GM13976 (cell line): Measurements from ENCODE around the gene MPHOSPH6.

ENCODE experiments used
- DNase-seq: peaks from one replicate; pipeline ENCODE4 v3.0.0; 2012; ENCODE audit warnings: low spot score
- in situ Hi-C: fragments of 300-500 bp; cut with MboI; formaldehyde crosslinking; loops from one replicate; pipeline ENCODE4 v1.12.0; 2022; ENCODE audit warnings: low sequenced_read_pairs, mixed read lengths, inconsistent platforms; ENCODE audit not compliant: unreplicated experiment
- TF ChIP-seq, protein P1 (sequence below): IDR thresholded peaks from 2 replicates; pipeline ENCODE4 v1.5.1; 2012; ENCODE audit warnings: borderline replicate concordance, mild to moderate bottlenecking; ENCODE audit not compliant: insufficient read depth; ENCODE audit errors: extremely low read depth, missing control alignments, control extremely low read depth

Gene MPHOSPH6

GRCh38 chr16:82185012-82185411, 15.0 kb upstream of the MPHOSPH6 start:
- DNase-seq, result no peak
- TF ChIP-seq, protein P1, sequence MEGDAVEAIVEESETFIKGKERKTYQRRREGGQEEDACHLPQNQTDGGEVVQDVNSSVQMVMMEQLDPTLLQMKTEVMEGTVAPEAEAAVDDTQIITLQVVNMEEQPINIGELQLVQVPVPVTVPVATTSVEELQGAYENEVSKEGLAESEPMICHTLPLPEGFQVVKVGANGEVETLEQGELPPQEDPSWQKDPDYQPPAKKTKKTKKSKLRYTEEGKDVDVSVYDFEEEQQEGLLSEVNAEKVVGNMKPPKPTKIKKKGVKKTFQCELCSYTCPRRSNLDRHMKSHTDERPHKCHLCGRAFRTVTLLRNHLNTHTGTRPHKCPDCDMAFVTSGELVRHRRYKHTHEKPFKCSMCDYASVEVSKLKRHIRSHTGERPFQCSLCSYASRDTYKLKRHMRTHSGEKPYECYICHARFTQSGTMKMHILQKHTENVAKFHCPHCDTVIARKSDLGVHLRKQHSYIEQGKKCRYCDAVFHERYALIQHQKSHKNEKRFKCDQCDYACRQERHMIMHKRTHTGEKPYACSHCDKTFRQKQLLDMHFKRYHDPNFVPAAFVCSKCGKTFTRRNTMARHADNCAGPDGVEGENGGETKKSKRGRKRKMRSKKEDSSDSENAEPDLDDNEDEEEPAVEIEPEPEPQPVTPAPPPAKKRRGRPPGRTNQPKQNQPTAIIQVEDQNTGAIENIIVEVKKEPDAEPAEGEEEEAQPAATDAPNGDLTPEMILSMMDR, result no peak
- in situ Hi-C loops, result no loop called here

GRCh38 chr16:82184213-82184612, 14.2 kb upstream of the MPHOSPH6 start:
- in situ Hi-C loops, result no loop called here
- TF ChIP-seq, protein P1, result no peak
- DNase-seq, result no peak

DNA sequence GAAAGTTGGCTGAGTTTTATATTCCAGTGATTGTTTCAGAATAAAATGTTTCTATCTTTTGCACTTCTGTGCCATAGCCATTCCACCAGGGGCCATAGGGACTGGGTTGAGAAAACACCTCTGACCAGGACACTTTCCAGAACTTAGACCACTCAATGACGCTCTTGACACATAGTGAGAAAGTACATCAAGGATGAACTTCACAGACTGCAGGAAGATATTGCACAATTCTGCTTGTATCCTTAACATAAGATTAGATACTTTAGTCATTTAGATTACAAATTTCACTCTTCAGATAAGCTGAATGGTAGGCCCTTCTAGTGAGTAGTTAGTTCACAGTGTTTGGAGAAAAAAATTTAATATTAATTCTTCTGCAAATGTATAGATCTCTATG, 13.0 kb upstream of the MPHOSPH6 start:
- TF ChIP-seq, protein P1, result no peak
- no peak for DNase-seq
- in situ Hi-C loops, result no loop called here

- TF ChIP-seq, protein P1, result no peak
- in situ Hi-C loops, result no loop called here
- no peak for DNase-seq
Measured at GRCh38 chr16:82182266-82183003, 12.4 kb upstream of the MPHOSPH6 start.

DNA sequence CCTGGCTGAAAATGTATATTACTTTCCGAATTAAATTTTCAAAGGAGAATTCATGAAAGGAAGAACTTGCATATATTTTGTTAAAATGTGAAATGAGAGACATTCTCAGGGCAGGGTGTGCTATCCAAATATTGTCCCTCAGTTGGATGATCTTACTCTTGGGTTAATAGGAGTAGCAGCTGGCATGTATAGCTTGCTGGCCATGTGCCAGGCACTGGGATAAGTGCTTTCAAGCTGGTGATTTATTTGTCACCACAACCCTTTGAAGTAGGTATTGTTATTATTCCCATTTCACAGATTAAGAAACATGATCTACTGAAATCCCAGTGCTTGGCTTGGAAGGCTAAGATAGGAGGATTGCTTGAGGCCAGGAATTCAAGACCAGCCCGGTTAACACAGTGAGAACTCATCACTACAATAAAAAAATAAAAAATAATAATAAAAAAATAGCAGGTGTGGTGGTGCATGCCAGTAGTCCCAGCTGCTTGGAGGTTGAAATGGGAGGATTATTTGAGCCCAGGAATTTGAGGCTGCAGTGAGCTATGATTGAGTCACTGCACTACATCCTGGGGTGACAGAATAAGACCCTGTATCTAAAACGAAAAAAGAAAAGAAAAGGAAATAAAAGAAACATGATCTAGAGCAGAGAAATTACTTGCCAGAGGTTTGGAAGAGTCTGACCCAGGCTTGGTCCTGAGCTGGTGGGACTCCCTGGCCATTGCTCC, 11.6 kb upstream of the MPHOSPH6 start:
- DNase-seq, result no peak
- in situ Hi-C loops, result no loop called here
- TF ChIP-seq, protein P1, result no peak

GRCh38 chr16:82178352-82178751, 8.3 kb upstream of the MPHOSPH6 start:
- TF ChIP-seq, protein P1, result no peak
- in situ Hi-C loops, result no loop called here
- no peak for DNase-seq
